Endodermal cell (in vitro differentiated cells): Measurements from ENCODE around the gene SLC6A9. TPM values are rescaled to one million over a fixed set of nuclear protein-coding genes. Genes with fewer than 3 reads are reported as not detected.

Source experiments
- DNase-seq: peaks from one replicate; pipeline ENCODE4 v3.0.0-alpha.2; 2017
- H3K27ac ChIP-seq: 2 replicates; pipeline ENCODE4 v1.5.1; 2013; ENCODE audit warnings: mild to moderate bottlenecking, low read depth, low read length, moderate library complexity
- H3K27me3 ChIP-seq: 2 replicates; pipeline ENCODE4 v1.6.1; 2013; ENCODE audit warnings: mild to moderate bottlenecking, low read length, moderate library complexity; ENCODE audit not compliant: insufficient read depth, control insufficient read depth, poor library complexity, severe bottlenecking
- H3K36me3 ChIP-seq: 2 replicates; pipeline ENCODE4 v1.7.0; 2013; ENCODE audit warnings: mild to moderate bottlenecking, low read length, moderate library complexity; ENCODE audit not compliant: control insufficient read depth, insufficient read depth
- H3K4me1 ChIP-seq: one replicate; pipeline ENCODE4 v1.7.0; 2013; ENCODE audit warnings: low read length; ENCODE audit not compliant: control insufficient read depth, insufficient read depth
- H3K4me3 ChIP-seq: 2 replicates; pipeline ENCODE4 v1.5.1; 2013; ENCODE audit warnings: mild to moderate bottlenecking, low read length, moderate library complexity
- H3K9ac ChIP-seq: 2 replicates; pipeline ENCODE4 v1.6.1; 2013; ENCODE audit warnings: mild to moderate bottlenecking, low read length, moderate library complexity; ENCODE audit not compliant: poor library complexity, severe bottlenecking; ENCODE audit errors: extremely low read depth
- H3K9me3 ChIP-seq: 2 replicates; pipeline ENCODE4 v1.6.1; 2013; ENCODE audit warnings: mild to moderate bottlenecking, low read length, moderate library complexity; ENCODE audit not compliant: control insufficient read depth
- H3K27ac Mint-ChIP-seq: 2 replicates; pipeline ENCODE4 v1.8.0; 2020; ENCODE audit warnings: mixed read lengths
- H3K27me3 Mint-ChIP-seq: 2 replicates; pipeline ENCODE4 v1.8.0; 2021; ENCODE audit warnings: mild to moderate bottlenecking, mixed read lengths; ENCODE audit not compliant: insufficient read depth
- H3K36me3 Mint-ChIP-seq: 2 replicates; pipeline ENCODE4 v1.8.0; 2020; ENCODE audit warnings: low read depth, mixed read lengths
- H3K4me1 Mint-ChIP-seq: 2 replicates; pipeline ENCODE4 v1.8.0; 2020; ENCODE audit warnings: mixed read lengths
- H3K4me3 Mint-ChIP-seq: 2 replicates; pipeline ENCODE4 v1.8.0; 2020; ENCODE audit warnings: mild to moderate bottlenecking, moderate library complexity, mixed read lengths
- H3K9me3 Mint-ChIP-seq: 2 replicates; pipeline ENCODE4 v1.8.0; 2020; ENCODE audit warnings: mild to moderate bottlenecking, mixed read lengths
- CTCF ChIP-seq: fragments of 200-600 bp; sonication (generic); conservative IDR thresholded peaks from 2 replicates; pipeline ENCODE4 v1.5.0; 2021; ENCODE audit warnings: antibody characterized with exemption, mild to moderate bottlenecking
- WGBS, 2 experiments: methylation state at CpG; one replicate each; pipeline versions ENCODE4 v1.1.5 to v1.1.7; 2013; ENCODE audit warnings: missing lambda C conversion rate in 2 of 2, mixed read lengths in 1 of 2; ENCODE audit not compliant: insufficient coverage in 1 of 2, insufficient read length in 1 of 2; 5-methylcytosine and 5-hydroxymethylcytosine counted together
- total RNA-seq, 2 donors: library from RNA; stranded (reverse); fragmentation: NEBNext Ultra II Directional in 1 of 2; extraction: Animal tissue kit (Norgen Biotek cat#: 25700) in 1 of 2; gene quantifications; 2 replicates in 1 of 2; 3 replicates in 1 of 2; pipeline ENCODE4 v1.2.1, GENCODE V29; 2021

SLC6A9 gene
- total RNA-seq, 2 donors from 2014 or later = 5.7 to 11.4 TPM

- Histone ChIP-seq H3K9ac (no peak overlapping the region), H3K27me3 (no peaks in the 10 kb centered on the region), H3K4me1 (peaks cover 13% of the 10 kb centered on the region), H3K36me3 (no peaks in the 10 kb centered on the region), H3K27ac (peak overlapping the region; percentile 70), H3K4me3 (no peak overlapping the region), H3K9me3 (no peaks in the 10 kb centered on the region)
- Mint-ChIP-seq H3K9me3 (no peaks in the 10 kb centered on the region), H3K36me3 (no peaks in the 10 kb centered on the region), H3K4me1 (peaks cover 21% of the 10 kb centered on the region), H3K27ac (peak overlapping the region; percentile 15), H3K4me3 (no peak overlapping the region), H3K27me3 (no peaks in the 10 kb centered on the region)
- TF ChIP-seq CTCF = peak; percentile 88
- WGBS, 2 experiments = 51% methylated on average over 5 of the region's 6 CpGs; no CpG with 5 or more reads in 1 of the 2 experiments
- peak; percentile 92 for DNase-seq
Measured at GRCh38 chr1:44036409-44037139, 5.3 kb upstream of the SLC6A9 start.

GRCh38 chr1:44035726-44036408, 4.6 kb upstream of the SLC6A9 start:
- H3K9ac ChIP-seq = no peak overlapping the region
- Mint-ChIP-seq H3K4me1 (peaks cover 22% of the 10 kb centered on the region), H3K27ac (peak overlapping the region; percentile 15), H3K36me3 (no peaks in the 10 kb centered on the region), H3K4me3 (no peak overlapping the region), H3K9me3 (no peaks in the 10 kb centered on the region), H3K27me3 (no peaks in the 10 kb centered on the region)
- no peaks in the 10 kb centered on the region for H3K36me3 ChIP-seq
- no peaks in the 10 kb centered on the region for H3K9me3 ChIP-seq
- WGBS, 2 experiments = 80 to 83% methylated on average over 3 to 8 of the region's 8 CpGs
- TF ChIP-seq CTCF = no peak
- H3K4me3 ChIP-seq = no peak overlapping the region
- peak; percentile 68 for DNase-seq
- no peaks in the 10 kb centered on the region for H3K27me3 ChIP-seq
- H3K27ac ChIP-seq = no peak overlapping the region
- H3K4me1 ChIP-seq = peaks cover 13% of the 10 kb centered on the region

GRCh38 chr1:44034976-44035716, 3.9 kb upstream of the SLC6A9 start:
- no peak overlapping the region for H3K27ac ChIP-seq
- Mint-ChIP-seq H3K9me3 (no peaks in the 10 kb centered on the region), H3K27me3 (no peaks in the 10 kb centered on the region), H3K36me3 (no peaks in the 10 kb centered on the region), H3K4me1 (peaks cover 22% of the 10 kb centered on the region), H3K27ac (no peak overlapping the region), H3K4me3 (no peak overlapping the region)
- H3K36me3 ChIP-seq = no peaks in the 10 kb centered on the region
- no peak overlapping the region for H3K9ac ChIP-seq
- no peak for DNase-seq
- WGBS, 2 experiments = 89 to 90% methylated on average over 4 to 10 of the region's 11 CpGs
- H3K4me1 ChIP-seq = peaks cover 13% of the 10 kb centered on the region
- no peaks in the 10 kb centered on the region for H3K27me3 ChIP-seq
- no peak for TF ChIP-seq CTCF
- H3K4me3 ChIP-seq = no peak overlapping the region
- no peaks in the 10 kb centered on the region for H3K9me3 ChIP-seq
